Posterior cingulate gyrus (tissue), 11 donors: ENCODE measurements around the gene SHB.

ENCODE experiments used
- DNase-seq, 10 donors: peaks; one replicate each; pipeline versions ENCODE4 v3.0.0 to v3.0.0-alpha.2; 2020 to 2021; ENCODE audit warnings: mixed read lengths in 3 of 10
- intact Hi-C: fragments of 100-400 bp; cut with DNase I; formaldehyde crosslinking; loops from one replicate; pipeline ENCODE4 v1.15.1; 2023

Gene SHB

GRCh38 chr9:38066197-38066913 is 2.7 kb downstream of the SHB start:
- intact Hi-C loops: no loop called here
- peak in 1 of 10 donors; percentile 41 for DNase-seq

GRCh38 chr9:38065369-38066075 is 3.5 kb downstream of the SHB start:
- intact Hi-C loops: no loop called here
- peak in 1 of 10 donors; percentile 63 for DNase-seq

GRCh38 chr9:38064842-38065368 is 4.1 kb downstream of the SHB start:
- intact Hi-C loops: no loop called here

GRCh38 chr9:38063363-38063707 is 5.7 kb downstream of the SHB start:
- intact Hi-C loops: no loop called here
- DNase-seq: peak in 1 of 10 donors; percentile 7

More at GRCh38 chr9:38064842-38065368, 4.1 kb downstream of the SHB start:
- peak in 1 of 10 donors; percentile 52 for DNase-seq

- intact Hi-C loops: no loop called here
- peak in 1 of 10 donors; percentile 8 for DNase-seq
Observed at GRCh38 chr9:38062498-38063362, 6.3 kb downstream of the SHB start.

GRCh38 chr9:38062106-38062497 is 6.9 kb downstream of the SHB start:
- DNase-seq: no peak
- intact Hi-C loops: no loop called here

- intact Hi-C loops: loop anchor here (2.0 kb wide), 1 partner anchor 35 kb away; no protein-coding TSS in a partner anchor
- DNase-seq: peak in 1 of 10 donors; percentile 42
Observed at GRCh38 chr9:38061326-38061977, 7.6 kb downstream of the SHB start.

- intact Hi-C loops: loop anchor here (2.0 kb wide), 1 partner anchor 34 kb away; no protein-coding TSS in a partner anchor
- DNase-seq: no peak
Observed at GRCh38 chr9:38060681-38061080, 8.3 kb downstream of the SHB start.

GRCh38 chr9:38059233-38059936 is 9.6 kb downstream of the SHB start:
- DNase-seq: peak in 1 of 10 donors; percentile 26
- intact Hi-C loops: no loop called here

GRCh38 chr9:38058452-38059232 is 10.4 kb downstream of the SHB start:
- DNase-seq: peak in 2 of 10 donors; percentile 18 to 42
- intact Hi-C loops: no loop called here

GRCh38 chr9:38057416-38058195 is 11.4 kb downstream of the SHB start:
- intact Hi-C loops: no loop called here
- peak in 2 of 10 donors; percentile 25 to 82 for DNase-seq

GRCh38 chr9:38054653-38055052 is 14.4 kb downstream of the SHB start:
- no peak for DNase-seq
- intact Hi-C loops: no loop called here

- peak in 1 of 10 donors; percentile 59 for DNase-seq
- intact Hi-C loops: no loop called here
Observed at GRCh38 chr9:38053697-38054461, 15.1 kb downstream of the SHB start.

GRCh38 chr9:38051780-38052546 is 17.1 kb downstream of the SHB start:
- DNase-seq: peak in 2 of 10 donors; percentile 42 to 50
- intact Hi-C loops: no loop called here

- DNase-seq: peak in 1 of 10 donors; percentile 3
- intact Hi-C loops: no loop called here
Observed at GRCh38 chr9:38048316-38048969, 20.6 kb downstream of the SHB start.
